GM12892 (cell line): Measurements from ENCODE around the gene MYO10.

Experiments
- POLR2A ChIP-seq: IDR thresholded peaks from 2 replicates; pipeline ENCODE4 v1.6.1; 2011; ENCODE audit warnings: low read depth, low read length, control low read depth
- TAF1 ChIP-seq: IDR thresholded peaks from 2 replicates; pipeline ENCODE4 v1.6.1; 2011; ENCODE audit warnings: low read depth, mild to moderate bottlenecking, control low read depth, low read length, borderline replicate concordance

- TF ChIP-seq POLR2A (no peak), TAF1 (no peak)
Measured at GRCh38 chr5:16772556-16772955, 163.5 kb downstream of the MYO10 start.
